Muscle of back (tissue), 10 donors: ENCODE measurements around the gene SASH3. TPM values are rescaled to one million over a fixed set of nuclear protein-coding genes. Genes with fewer than 3 reads are reported as not detected.

ENCODE experiments used
- polyA plus RNA-seq, 10 donors: library from polyadenylated mRNA; unstranded; fragments of 120-200 nt; gene quantifications; one replicate each; pipeline ENCODE4 v1.2.1, GENCODE V29; 2013; ENCODE audit not compliant: insufficient read length in 10 of 10

SASH3 gene
- polyA plus RNA-seq, 10 donors: 2.1 to 8.2 (median 2.8) TPM

Other genes starting within 250 kb of the SASH3 start
- 10 to 100 TPM; 10.8 to 17.7 (median 14.0) TPM for gene OCRL, start 239.7 kb upstream of the SASH3 start, polyA plus RNA-seq
- 10 to 100 TPM; 10.2 to 23.3 (median 16.5) TPM for gene APLN, start 125.0 kb upstream of the SASH3 start, polyA plus RNA-seq
- gene XPNPEP2, start 41.0 kb upstream of the SASH3 start, polyA plus RNA-seq: 1 to 10 TPM; 3.6 to 6.3 (median 4.6) TPM
- 10 to 100 TPM; 30.1 to 39.0 (median 35.0) TPM for gene ZDHHC9, start 63.9 kb downstream of the SASH3 start, polyA plus RNA-seq
- 10 to 100 TPM; 18.5 to 26.0 (median 22.7) TPM for gene UTP14A, start 126.2 kb downstream of the SASH3 start, polyA plus RNA-seq
- 10 to 100 TPM; 14.2 to 17.1 (median 15.1) TPM for gene BCORL1, start 202.7 kb downstream of the SASH3 start, polyA plus RNA-seq